Stimulated activated CD4-positive, alpha-beta T cell treated with anti-CD3 and anti-CD28 coated beads, Interleukin-4, amount 100 ng/mL, for 24 hours (primary cell): ENCODE measurements around the gene MCF2L.

Source experiments
- DNase-seq: peaks from one replicate; pipeline ENCODE4 v3.0.0-alpha.2; 2020

The MCF2L gene

GRCh38 chr13:113138792-113139551 lies 170.0 kb downstream of the MCF2L start:
- DNase-seq = no peak

GRCh38 chr13:113139577-113139976 lies 170.6 kb downstream of the MCF2L start:
- no peak for DNase-seq

- no peak for DNase-seq
These were observed 171.9 kb downstream of the MCF2L start for GRCh38 chr13:113140677-113141600.

GRCh38 chr13:113141601-113141970 lies 172.6 kb downstream of the MCF2L start:
- DNase-seq = no peak

GRCh38 chr13:113142876-113143275 lies 173.9 kb downstream of the MCF2L start:
- DNase-seq = no peak

- no peak for DNase-seq
These were observed 174.6 kb downstream of the MCF2L start for GRCh38 chr13:113143466-113144254.

GRCh38 chr13:113144255-113144629 lies 175.2 kb downstream of the MCF2L start:
- DNase-seq = no peak

GRCh38 chr13:113145496-113145895 lies 176.5 kb downstream of the MCF2L start:
- DNase-seq = peak; percentile 54

- DNase-seq = no peak
These were observed 177.0 kb downstream of the MCF2L start for GRCh38 chr13:113145911-113146598.

GRCh38 chr13:113146750-113147149 lies 177.7 kb downstream of the MCF2L start:
- no peak for DNase-seq

- no peak for DNase-seq
These were observed 178.2 kb downstream of the MCF2L start for GRCh38 chr13:113147206-113147605.

GRCh38 chr13:113148407-113148806 lies 179.4 kb downstream of the MCF2L start:
- no peak for DNase-seq

- DNase-seq = no peak
These were observed 180.0 kb downstream of the MCF2L start for GRCh38 chr13:113148940-113149503.
